Liver (tissue), 9 donors: ENCODE data around the gene APOBEC3F. TPM values are rescaled to one million over a fixed set of nuclear protein-coding genes. Genes with fewer than 3 reads are reported as not detected.
"Not testable (repeated sequence)": the region's sequence is repeated elsewhere in the genome, so short reads cannot be mapped to it uniquely, and the experiment has no call there.

Source experiments
- DNase-seq: peaks from one replicate; pipeline ENCODE4 v3.0.0-alpha.2; 2017; ENCODE audit warnings: low spot score
- H3K27ac ChIP-seq, 2 donors: one replicate each; pipeline ENCODE4 v1.7.0; 2013; ENCODE audit warnings: inconsistent platforms in 2 of 2, low read length in 2 of 2, control low read depth in 1 of 2, low read depth in 1 of 2, mild to moderate bottlenecking in 1 of 2
- H3K27me3 ChIP-seq, 4 donors: one replicate each; pipeline versions ENCODE4 v1.6.1 to v1.7.0; 2013; ENCODE audit warnings: low read length in 3 of 4, inconsistent platforms in 1 of 4, mild to moderate bottlenecking in 1 of 4, moderate library complexity in 1 of 4; ENCODE audit not compliant: control insufficient read depth in 4 of 4, insufficient read depth in 4 of 4
- H3K36me3 ChIP-seq, 4 donors: one replicate each; pipeline versions ENCODE4 v1.6.1 to v1.7.0; 2013; ENCODE audit warnings: low read length in 3 of 4, mild to moderate bottlenecking in 3 of 4, low read depth in 1 of 4, moderate library complexity in 1 of 4; ENCODE audit not compliant: control insufficient read depth in 4 of 4, insufficient read depth in 3 of 4
- H3K4me1 ChIP-seq, 4 donors: one replicate each; pipeline versions ENCODE4 v1.6.1 to v1.7.0; 2013; ENCODE audit warnings: low read length in 3 of 4, mild to moderate bottlenecking in 3 of 4, moderate library complexity in 1 of 4; ENCODE audit not compliant: control insufficient read depth in 4 of 4, insufficient read depth in 4 of 4
- H3K4me3 ChIP-seq, 3 donors: one replicate each; pipeline versions ENCODE4 v1.6.1 to v1.7.0; 2013; ENCODE audit warnings: low read length in 3 of 3, control low read depth in 1 of 3, low read depth in 1 of 3, mild to moderate bottlenecking in 1 of 3
- H3K9ac ChIP-seq, 2 donors: one replicate each; pipeline ENCODE4 v1.7.0; 2013; ENCODE audit warnings: low read length in 2 of 2, mild to moderate bottlenecking in 2 of 2, moderate library complexity in 2 of 2, control low read depth in 1 of 2, low read depth in 1 of 2
- H3K9me3 ChIP-seq, 4 donors: one replicate each; pipeline versions ENCODE4 v1.6.1 to v1.7.0; 2013; ENCODE audit warnings: low read length in 3 of 4; ENCODE audit not compliant: control insufficient read depth in 4 of 4
- FOXA1 ChIP-seq: IDR thresholded peaks from 2 replicates; pipeline ENCODE4 v1.6.1; 2016; ENCODE audit warnings: antibody characterized with exemption
- GABPA ChIP-seq, 2 donors: IDR thresholded peaks in 1 of 2; conservative IDR thresholded peaks in 1 of 2; 2 replicates each; pipeline ENCODE4 v1.6.1; 2016; ENCODE audit warnings: antibody characterized with exemption in 2 of 2, mild to moderate bottlenecking in 1 of 2, moderate library complexity in 1 of 2
- HNF4G ChIP-seq: IDR thresholded peaks from 2 replicates; pipeline ENCODE4 v1.6.1; 2016; ENCODE audit warnings: antibody characterized with exemption
- JUND ChIP-seq, 2 donors: IDR thresholded peaks; 2 replicates each; pipeline ENCODE4 v1.6.1; 2016; ENCODE audit warnings: antibody characterized with exemption in 2 of 2
- NR2F2 ChIP-seq: IDR thresholded peaks from 2 replicates; pipeline ENCODE4 v1.6.1; 2016; ENCODE audit warnings: antibody characterized with exemption
- RAD21 ChIP-seq, 2 donors: IDR thresholded peaks; 2 replicates each; pipeline ENCODE4 v1.6.1; 2016; ENCODE audit warnings: antibody characterized with exemption in 2 of 2, mild to moderate bottlenecking in 2 of 2
- RXRA ChIP-seq, 2 donors: IDR thresholded peaks; 2 replicates each; pipeline ENCODE4 v1.6.1; 2017 to 2018; ENCODE audit warnings: antibody characterized with exemption in 2 of 2, mild to moderate bottlenecking in 1 of 2
- TAF1 ChIP-seq: conservative IDR thresholded peaks from 2 replicates; pipeline ENCODE4 v1.6.1; 2016; ENCODE audit warnings: antibody characterized with exemption, mild to moderate bottlenecking
- WGBS: extraction: QIAGEN DNeasy Blood & Tissue Kit; methylation state at CpG from one replicate; pipeline ENCODE4 v1.1.7; 2013; 5-methylcytosine and 5-hydroxymethylcytosine counted together
- polyA plus RNA-seq, 2 donors: library from polyadenylated mRNA; stranded (reverse) in 1 of 2; unstranded in 1 of 2; fragments of 200-250 nt in 1 of 2; fragments of >200 nt in 1 of 2; fragmentation: Nextera tagmentation in 1 of 2; extraction: Ambion mirVana in 1 of 2; gene quantifications; one replicate each; pipeline versions ENCODE4 v1.2.1 to v1.2.3, GENCODE V29; 2013 to 2015
- total RNA-seq, 2 donors: library from RNA; depleted of rRNA; stranded (reverse); fragments of >200 nt; gene quantifications; one replicate each; pipeline ENCODE4 v1.2.3, GENCODE V29; 2014
- TF ChIP-seq, protein P1 (sequence below): IDR thresholded peaks from 2 replicates; pipeline ENCODE4 v1.6.1; 2016; ENCODE audit warnings: antibody characterized with exemption
- TF ChIP-seq, protein P2 (sequence below): fragments of 150-350 bp; IDR thresholded peaks from 2 replicates; pipeline ENCODE4 v1.5.1; 2017; ENCODE audit warnings: improper control_type of control experiment, low read depth, low read length; ENCODE audit not compliant: missing input control
- TF ChIP-seq, protein P3 (sequence below): IDR thresholded peaks from 2 replicates; pipeline ENCODE4 v1.6.1; 2016; ENCODE audit warnings: antibody characterized with exemption
- donor health status: healthy.
- donor health status: healthy.
- donor health status: healthy.
- donor health status: healthy.
- donor health status: healthy.

The APOBEC3F gene
- total and polyA plus RNA-seq, 4 donors: 1.6 to 4.5 (median 2.0) TPM

DNA sequence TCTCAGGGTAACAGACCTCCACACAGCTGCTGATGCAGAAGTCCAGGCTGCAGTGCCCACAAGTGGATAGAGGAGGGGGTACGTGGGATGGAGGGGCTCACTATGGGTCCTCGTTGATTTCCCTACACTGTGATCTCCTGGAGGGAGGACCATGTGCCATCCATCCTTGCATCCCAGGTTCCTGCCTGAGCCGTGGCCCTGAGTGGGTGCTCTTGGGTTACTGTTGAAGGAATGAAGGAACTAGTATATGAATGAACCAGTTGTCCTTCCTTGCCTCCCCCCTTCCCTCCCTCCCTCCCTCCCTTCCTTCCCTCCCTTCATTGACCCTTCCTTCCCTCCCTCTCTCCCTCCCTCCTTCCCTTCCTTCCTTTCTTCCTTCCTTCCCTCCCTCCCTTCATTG, 43.1 kb upstream of the APOBEC3F start (continued):
- TF ChIP-seq GABPA (IDR thresholded peaks at IDR 0.05 in 1 of 2, conservative IDR thresholded peaks at IDR 0.05 in 1 of 2) (no peak), NR2F2 (no peak), FOXA1 (no peak), TAF1 (no peak)
- TF ChIP-seq, protein P1, sequence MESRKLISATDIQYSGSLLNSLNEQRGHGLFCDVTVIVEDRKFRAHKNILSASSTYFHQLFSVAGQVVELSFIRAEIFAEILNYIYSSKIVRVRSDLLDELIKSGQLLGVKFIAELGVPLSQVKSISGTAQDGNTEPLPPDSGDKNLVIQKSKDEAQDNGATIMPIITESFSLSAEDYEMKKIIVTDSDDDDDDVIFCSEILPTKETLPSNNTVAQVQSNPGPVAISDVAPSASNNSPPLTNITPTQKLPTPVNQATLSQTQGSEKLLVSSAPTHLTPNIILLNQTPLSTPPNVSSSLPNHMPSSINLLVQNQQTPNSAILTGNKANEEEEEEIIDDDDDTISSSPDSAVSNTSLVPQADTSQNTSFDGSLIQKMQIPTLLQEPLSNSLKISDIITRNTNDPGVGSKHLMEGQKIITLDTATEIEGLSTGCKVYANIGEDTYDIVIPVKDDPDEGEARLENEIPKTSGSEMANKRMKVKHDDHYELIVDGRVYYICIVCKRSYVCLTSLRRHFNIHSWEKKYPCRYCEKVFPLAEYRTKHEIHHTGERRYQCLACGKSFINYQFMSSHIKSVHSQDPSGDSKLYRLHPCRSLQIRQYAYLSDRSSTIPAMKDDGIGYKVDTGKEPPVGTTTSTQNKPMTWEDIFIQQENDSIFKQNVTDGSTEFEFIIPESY: no peak

DNA sequence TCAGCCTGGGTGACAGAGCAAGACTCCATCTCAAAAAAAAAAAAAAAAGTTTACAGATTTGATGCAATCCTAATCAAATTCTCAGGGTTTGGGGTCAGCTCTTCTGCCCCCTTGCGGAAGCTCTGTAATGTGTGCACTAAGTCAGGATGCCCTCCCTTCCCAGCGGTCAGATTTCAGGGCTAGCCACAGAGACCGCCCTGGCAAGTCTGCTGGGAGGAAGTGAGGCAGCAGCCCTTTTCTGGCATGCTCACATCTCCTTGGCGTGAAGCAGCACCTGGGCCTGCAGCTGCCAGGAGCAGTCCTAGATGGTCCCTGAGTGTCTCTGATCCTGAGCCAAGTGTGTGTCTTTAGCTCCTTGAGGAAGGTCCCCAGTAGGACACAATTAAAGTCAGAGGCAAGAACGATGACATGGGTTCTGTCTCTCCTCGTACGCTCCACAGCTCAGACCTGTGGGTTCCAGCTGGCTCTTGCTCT, 37.5 kb upstream of the APOBEC3F start:
- peaks cover 0 to 4% (median 0%) of the 10 kb centered on the region in 4 donors for H3K27me3 ChIP-seq
- H3K4me1 ChIP-seq: no peaks in the 10 kb centered on the region
- 22% methylated on average over 7 of the region's 7 CpGs for WGBS
- no peak overlapping the region for H3K27ac ChIP-seq
- TF ChIP-seq NR2F2 (peak; percentile 48), GABPA (IDR thresholded peaks at IDR 0.05 in 1 of 2, conservative IDR thresholded peaks at IDR 0.05 in 1 of 2) (no peak), RXRA (IDR thresholded peaks at IDR 0.05) (peak in 1 of 2 donors; percentile 14), HNF4G (no peak), RAD21 (IDR thresholded peaks at IDR 0.05) (peak; percentile 81 to 88)
- TF ChIP-seq, protein P2, sequence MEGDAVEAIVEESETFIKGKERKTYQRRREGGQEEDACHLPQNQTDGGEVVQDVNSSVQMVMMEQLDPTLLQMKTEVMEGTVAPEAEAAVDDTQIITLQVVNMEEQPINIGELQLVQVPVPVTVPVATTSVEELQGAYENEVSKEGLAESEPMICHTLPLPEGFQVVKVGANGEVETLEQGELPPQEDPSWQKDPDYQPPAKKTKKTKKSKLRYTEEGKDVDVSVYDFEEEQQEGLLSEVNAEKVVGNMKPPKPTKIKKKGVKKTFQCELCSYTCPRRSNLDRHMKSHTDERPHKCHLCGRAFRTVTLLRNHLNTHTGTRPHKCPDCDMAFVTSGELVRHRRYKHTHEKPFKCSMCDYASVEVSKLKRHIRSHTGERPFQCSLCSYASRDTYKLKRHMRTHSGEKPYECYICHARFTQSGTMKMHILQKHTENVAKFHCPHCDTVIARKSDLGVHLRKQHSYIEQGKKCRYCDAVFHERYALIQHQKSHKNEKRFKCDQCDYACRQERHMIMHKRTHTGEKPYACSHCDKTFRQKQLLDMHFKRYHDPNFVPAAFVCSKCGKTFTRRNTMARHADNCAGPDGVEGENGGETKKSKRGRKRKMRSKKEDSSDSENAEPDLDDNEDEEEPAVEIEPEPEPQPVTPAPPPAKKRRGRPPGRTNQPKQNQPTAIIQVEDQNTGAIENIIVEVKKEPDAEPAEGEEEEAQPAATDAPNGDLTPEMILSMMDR: peak; percentile 69
- TF ChIP-seq, protein P3, sequence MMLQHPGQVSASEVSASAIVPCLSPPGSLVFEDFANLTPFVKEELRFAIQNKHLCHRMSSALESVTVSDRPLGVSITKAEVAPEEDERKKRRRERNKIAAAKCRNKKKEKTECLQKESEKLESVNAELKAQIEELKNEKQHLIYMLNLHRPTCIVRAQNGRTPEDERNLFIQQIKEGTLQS: no peak
- no peaks in the 10 kb centered on the region for H3K9me3 ChIP-seq
- no peak overlapping the region for H3K4me3 ChIP-seq
- no peaks in the 10 kb centered on the region for H3K36me3 ChIP-seq
- DNase-seq: peak; percentile 65
- H3K9ac ChIP-seq: no peak overlapping the region

DNA sequence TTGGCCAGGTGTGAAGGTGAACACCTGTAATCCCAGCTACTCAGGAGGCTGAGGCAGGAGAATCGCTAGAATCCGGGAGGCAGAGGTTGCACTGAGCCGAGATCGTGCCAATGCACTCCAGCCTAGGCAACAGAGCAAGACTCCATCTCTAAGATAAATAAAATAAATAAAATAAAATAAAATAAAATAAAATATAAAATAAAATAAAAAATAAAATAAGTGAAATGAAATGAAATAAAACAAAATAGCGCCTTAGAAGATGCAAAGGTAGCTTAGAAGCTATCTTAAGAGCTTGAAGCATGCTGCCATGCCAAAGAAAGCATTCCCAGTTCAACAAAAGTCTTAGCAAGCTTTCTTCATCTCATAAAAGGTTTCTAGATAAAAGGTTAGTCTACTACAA, 33.5 kb upstream of the APOBEC3F start:
- no peak for TF ChIP-seq JUND (IDR thresholded peaks at IDR 0.05)
- TF ChIP-seq, protein P3: no peak
- WGBS: 97% methylated on average over 5 of the region's 5 CpGs
- Histone ChIP-seq H3K27ac (no peak overlapping the region), H3K9me3 (no peaks in the 10 kb centered on the region), H3K27me3 (no peaks in the 10 kb centered on the region), H3K36me3 (no peaks in the 10 kb centered on the region), H3K4me1 (no peaks in the 10 kb centered on the region), H3K4me3 (no peak overlapping the region), H3K9ac (no peak overlapping the region)
- no peak for DNase-seq

DNA sequence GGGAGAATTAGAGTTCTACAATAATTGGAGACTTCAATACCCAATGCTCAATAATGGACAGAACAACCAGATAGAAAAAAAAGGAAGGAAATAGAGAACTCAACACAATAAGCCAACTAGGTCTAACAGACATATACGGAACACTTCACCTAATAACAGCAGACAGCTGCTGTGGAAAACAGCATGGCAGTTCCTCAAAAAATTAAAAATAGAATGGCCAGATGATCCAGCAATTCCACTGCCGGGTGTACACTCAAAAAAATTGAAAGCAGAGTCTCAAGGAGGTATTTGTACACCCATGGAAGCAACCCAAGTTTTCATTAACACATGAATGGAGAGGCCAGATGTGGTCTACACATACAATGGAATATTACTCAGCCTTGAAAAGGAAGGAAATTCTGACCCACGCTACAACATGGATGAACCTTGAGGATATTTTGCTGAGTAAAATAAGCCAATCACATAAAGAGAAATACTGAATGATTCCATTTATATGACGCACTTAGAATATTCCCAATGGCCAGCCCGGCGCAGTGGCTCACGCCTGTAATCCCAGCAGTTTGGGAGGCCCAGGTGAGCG, 32.3 kb upstream of the APOBEC3F start:
- not testable (repeated sequence) for H3K27me3 ChIP-seq, H3K4me3 ChIP-seq, H3K9me3 ChIP-seq, H3K27ac ChIP-seq, H3K9ac ChIP-seq, H3K36me3 ChIP-seq, H3K4me1 ChIP-seq, DNase-seq
- WGBS: 90% methylated on average over 8 of the region's 8 CpGs
